Measurements from ENCODE around the gene CPEB3. TPM values are rescaled to one million over a fixed set of nuclear protein-coding genes. Genes with fewer than 3 reads are reported as not detected.
A peak's percentile ranks its signal among the peaks of the same experiment; 100 is the strongest.
"Not testable (repeated sequence)": the region's sequence is repeated elsewhere in the genome, so short reads cannot be mapped to it uniquely, and the experiment has no call there.

The CPEB3 gene
- total RNA-seq = 10 to 100 TPM in 1 of 2 donors, 1 to 10 TPM in 1; 7.4 to 11.4 TPM
- long read RNA-seq, full-length matches to known transcripts = 1 of 5 reads
- long read RNA-seq, partial matches to known transcripts = 0 of 5 reads
- long read RNA-seq, other reads (novel, unspliced or antisense) = 4 of 5 reads

DNA sequence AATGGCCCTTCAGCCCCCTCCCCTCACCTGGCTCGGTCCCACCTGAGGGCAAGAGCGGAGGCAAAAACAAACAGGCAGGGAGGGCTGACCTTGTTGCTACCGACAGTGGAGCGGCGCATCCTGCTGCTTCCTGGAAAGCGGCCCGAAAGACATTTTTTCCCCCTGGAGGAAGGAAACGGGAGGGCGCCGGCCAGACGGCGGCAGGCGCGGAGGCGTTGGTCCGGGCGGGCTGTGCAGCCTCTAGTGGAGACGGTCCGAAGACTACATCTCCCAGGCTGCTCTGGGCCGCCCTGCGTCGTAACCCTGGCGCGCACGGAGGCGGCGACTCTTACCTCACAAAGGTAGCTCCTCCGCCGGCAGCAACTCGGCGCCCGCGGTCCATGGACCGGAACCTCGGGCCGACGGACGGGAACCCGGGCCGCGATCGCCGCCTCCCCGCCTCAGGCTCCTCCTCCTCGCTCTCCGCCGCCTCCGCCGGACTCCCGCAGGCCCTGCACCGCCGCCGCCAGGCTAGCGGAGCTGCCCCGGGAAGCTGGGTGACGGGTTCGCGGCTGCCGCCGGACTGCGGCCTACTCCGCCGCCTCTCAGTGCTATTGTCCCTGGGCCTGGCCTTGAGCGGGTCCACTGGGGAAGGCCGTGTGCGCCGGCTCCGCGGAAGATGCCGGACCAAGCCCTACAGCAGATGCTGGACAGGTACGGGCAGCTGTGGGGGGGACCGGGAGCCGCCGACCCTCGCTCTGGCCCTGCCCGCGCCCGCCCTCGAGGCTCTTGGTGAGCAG is at the start of gene CPEB3, which contains the start of gene MARCHF5:
TSS of gene CPEB3 (minus strand) at position 242 of the 779 bp plus-strand sequence. CDS start 50,728 bp downstream, outside the sequence.
TSS of gene MARCHF5 (plus strand) at position 331 of the 779 bp plus-strand sequence. CDS start at position 659, 328 bp downstream.
- DNase-seq = peak; percentile 98
- peak; percentile 99 for ATAC-seq
- intact Hi-C loops (cut with DNase I) = loop anchor here in 1 of 2 donors (1.0 to 10.0 kb wide), 3 partner anchors 49 to 204 kb away; no protein-coding TSS in a partner anchor

DNA sequence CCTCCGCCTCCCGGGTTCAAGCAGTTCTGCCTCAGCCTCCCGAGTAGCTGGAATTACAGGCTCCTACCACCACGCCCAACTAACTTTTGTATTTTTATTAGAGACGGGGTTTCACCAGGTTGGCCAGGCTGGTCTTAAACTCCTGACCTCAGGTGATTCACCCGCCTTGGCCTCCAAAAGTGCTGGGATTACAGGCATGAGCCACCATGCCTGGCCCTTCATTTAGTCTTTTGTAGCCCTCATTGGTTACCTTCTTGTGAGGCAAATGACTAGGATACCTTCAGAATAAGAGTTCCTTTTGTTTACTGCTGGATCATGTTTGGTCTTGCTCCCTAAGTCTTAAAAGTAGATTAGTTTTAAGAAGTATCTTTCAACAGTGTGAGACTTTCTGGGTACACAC is 39.0 kb upstream of the CPEB3 start:
- DNase-seq; ATAC-seq; intact Hi-C loops (cut with DNase I): not testable (repeated sequence)

DNA sequence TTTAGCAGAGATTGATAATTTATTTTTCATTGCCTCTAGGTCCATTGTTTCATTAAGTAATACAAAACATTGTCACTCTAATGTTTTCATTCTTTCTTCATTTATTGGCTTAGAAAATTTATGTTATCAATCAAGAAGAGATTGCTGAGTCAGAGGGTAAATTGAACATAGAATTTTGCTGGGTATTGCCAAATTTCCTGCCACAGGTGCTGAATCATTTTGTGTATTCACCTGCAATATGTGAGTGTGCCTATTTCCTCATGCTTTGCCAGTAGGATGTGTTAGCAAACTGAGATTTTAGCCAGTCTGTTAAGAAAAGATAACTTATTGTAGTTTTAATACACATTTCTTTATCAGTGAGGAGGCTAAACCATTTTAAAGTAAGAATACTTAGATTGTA is 38.1 kb upstream of the CPEB3 start:
- DNase-seq (no peak), ATAC-seq (no peak)
- intact Hi-C loops (cut with DNase I) = no loop called here

DNA sequence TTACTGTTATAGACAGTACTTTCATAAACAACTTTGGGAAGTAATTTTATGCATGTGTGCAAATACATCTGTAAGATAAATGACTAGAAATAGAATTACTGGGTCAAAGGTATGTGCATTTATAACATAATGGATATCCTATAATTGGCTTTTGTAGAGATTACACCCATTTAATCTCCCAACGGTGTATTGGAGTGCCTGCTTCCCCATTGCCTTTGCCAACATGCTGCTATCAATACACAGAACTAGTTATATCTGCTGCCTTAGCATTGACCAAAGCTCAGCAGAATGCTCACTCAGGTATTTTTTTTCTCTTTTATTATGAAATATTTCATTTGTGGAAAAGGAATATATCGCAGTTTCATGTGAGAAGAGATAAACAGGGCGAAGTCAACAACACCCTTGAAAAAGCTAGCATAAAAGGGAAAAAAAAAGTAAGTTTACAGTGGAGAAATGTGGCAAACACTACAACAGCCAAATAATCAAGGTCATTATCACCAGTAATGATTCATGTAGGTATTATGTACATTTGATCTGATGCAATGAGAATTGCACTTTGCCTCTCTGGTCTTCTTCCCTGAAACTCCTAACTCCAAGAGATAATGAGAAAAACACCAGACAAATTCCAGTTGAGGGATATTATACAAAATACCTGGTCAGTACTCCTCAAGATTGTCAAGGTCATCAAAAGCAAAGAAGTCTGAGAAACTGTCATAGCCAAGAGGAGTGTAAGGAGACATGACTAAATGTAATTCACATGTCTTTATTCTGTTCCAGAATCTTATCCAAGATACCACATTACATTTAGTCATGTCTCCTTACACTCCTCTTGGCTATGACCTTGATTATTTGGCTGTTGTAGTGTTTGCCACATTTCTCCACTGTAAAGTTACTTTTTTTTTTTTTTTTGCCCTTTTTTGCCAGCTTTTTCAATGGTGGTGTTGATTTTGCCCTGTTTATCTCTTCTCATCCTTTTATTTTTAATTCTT is 36.9 kb upstream of the CPEB3 start:
- DNase-seq (no peak), ATAC-seq (peak in 1 of 2 donors; percentile 78)
- intact Hi-C loops (cut with DNase I) = no loop called here

DNA sequence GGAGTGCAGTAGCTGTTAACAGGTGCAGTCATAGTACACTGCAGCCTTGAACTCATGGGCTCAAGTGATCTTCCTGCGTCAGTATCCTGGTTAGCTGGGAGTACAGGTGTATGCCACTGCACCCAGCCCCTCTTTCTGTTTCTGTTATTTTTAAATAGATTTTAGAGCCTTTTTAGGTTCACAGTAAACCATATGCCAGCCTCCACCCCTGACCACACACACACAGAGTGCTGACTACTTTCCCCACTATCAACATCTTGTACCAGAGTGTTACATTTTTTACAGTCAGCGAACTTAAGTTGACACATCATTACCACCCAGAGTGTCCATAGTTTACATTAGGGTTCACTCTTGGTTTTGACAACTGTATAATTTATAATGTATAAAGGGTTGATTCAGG is 32.2 kb upstream of the CPEB3 start:
- no peak for ATAC-seq
- intact Hi-C loops (cut with DNase I) = no loop called here
- no peak for DNase-seq

DNA sequence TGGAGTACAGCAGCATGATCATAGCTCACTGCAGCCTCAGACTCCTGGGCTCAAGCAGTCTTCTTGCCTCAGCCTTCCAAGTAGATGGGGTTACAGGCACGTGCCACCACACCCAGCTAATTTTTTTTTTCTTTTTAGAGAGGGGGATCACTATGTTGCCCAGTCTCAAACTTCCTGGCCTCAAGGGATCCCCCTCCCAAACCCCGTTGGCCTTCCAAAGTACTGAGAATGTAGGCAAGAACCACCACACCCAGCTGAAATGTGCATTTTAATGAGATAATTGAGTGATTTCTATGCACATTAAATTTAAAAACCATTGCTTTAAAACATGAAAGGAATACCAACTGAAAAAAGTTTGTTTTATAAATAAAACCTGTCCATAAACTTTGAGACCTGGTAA is 25.7 kb upstream of the CPEB3 start:
- DNase-seq = no peak
- intact Hi-C loops (cut with DNase I) = no loop called here
- no peak for ATAC-seq

DNA sequence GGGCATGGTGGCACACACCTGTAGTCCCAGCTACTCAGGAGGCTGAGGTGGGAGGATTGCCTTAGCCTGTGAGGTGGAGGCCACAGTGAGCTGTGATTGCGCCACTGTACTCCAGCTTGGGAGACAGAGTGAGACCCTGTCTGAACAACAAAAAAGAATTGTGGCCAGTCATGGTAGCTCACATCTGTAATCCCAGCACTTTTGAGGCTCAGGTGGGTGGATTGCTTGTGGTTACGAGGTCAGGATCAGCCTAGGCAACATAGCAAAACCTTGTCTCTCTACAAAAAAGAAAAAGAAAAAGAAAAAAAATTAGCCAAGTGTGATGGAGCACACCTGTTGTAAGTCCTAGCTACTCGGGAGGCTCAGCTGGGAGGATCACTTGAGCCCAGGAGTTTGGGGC is 22.9 kb upstream of the CPEB3 start:
- DNase-seq (no peak), ATAC-seq (no peak)
- intact Hi-C loops (cut with DNase I) = no loop called here

DNA sequence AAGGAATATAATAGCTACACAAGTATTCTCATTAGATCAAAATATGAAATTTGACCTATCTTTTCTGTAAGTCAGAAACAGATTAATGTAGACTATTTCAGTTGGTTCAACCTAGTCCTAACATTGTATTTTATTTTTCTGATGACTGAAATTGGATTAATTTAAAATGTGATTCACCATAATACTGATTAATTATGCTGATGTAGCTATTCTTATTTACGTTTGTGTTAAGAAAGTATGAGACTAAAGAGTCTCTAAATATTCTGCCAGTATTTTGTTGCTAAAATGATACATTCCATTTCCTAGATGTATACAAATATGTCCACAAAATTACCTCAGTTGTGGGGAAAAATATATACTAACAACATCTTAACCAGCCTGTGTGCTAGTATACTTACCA is 18.4 kb upstream of the CPEB3 start:
- ATAC-seq (no peak), DNase-seq (no peak)
- intact Hi-C loops (cut with DNase I) = no loop called here

DNA sequence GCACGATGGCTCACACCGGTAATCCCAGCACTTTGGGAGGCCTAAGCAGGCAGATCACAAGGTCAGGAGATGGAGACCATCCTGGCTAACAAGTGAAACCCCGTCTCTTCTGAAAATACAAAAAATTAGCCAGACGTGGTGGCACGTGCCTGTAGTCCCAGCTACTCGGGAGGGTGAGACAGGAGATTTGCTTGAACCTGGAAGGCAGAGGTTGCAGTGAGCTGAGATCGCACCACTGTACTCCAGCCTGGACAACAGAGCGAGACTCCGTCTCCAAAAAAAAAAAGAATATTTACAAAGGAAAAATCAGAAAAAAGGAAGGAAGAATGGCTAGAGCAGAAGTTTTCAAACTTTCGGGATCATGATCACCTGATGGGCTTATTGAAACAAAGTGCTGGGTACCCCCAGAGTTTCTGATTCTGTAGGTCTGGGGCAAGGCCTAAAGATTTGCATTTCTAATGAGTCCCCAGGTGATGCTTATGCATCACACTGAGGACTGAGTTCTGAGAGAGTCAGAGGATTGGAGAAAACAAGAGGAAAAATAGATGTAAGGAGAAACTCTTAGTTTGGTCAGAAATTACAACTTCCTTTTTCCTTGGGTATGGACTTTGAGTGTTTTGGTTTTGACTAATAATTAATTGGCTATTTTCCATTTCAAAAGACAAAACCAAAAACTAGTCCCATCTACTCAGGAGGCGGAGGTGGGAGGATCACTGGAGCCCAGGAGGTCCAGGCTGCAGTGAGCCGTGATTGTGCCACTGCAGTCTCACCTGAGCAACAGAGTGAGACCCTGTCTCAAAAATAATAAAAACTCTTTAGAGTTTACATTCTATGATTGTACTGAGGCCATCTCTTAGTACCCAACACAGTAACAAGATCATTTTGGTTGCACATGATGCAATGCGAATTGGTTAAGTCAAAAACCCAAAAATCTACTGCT is 14.5 kb upstream of the CPEB3 start:
- ATAC-seq (no peak), DNase-seq (no peak)
- intact Hi-C loops (cut with DNase I) = no loop called here

DNA sequence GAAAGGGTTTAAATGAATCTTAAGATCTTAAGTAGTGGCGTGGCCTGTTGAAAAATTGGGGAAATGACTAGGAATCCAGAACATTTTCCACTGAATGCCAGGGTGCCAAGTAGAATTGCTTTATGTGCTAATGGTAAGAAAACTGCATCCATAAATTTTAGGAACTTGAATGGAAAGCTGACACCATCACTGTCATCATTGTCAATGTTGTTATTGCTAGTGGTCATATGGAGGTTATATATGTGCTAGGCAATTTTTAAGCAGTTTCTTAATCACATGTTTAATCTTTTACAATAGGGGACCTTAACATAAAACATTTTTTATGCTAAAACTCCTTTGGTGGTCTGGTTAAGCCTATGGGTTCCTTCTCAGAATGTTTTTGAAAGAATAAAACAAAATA is 13.2 kb upstream of the CPEB3 start:
- ATAC-seq (no peak), DNase-seq (no peak)
- intact Hi-C loops (cut with DNase I) = no loop called here

DNA sequence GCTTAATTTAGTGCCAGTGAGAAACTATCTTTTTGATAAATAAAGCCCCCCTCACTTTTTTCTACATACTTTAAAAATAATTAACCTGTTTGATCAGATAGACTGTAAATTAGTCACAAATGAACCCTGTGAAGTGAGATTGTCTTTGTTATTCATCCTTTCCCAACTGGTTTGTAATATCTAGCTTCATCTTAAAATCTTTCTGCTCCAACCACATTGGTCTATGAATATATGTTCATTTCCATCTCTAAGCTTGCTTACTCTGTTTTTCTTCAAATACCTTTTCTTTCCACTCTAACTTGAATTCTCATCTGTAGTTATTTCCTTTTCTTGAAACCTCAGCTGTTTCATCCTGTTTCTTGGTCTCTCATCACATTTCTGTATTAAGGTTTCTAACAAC is 12.2 kb upstream of the CPEB3 start:
- DNase-seq = no peak
- ATAC-seq = no peak
- intact Hi-C loops (cut with DNase I) = no loop called here

DNA sequence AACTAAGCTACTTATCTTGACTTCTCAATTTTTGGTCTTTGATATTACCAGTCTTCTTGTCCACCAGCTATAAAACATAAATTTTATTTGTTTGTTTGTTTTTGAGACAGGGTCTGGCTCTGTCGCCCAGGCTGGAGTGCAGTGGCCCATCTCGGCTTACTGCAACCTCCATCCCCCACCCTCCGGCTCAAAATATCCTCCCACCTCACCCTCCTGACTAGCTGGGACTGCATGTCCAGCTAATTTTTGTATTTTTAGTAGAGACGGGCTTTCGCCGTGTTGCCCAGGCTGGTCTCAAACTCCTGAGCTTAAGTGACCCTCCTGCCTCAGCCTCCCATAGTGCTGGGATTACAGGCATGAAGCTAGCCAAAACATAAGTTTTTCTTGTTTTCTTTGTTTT is 7.6 kb upstream of the CPEB3 start:
- intact Hi-C loops (cut with DNase I) = loop anchor here in 1 of 2 donors (10.0 kb wide), 1 partner anchor 136 kb away; no protein-coding TSS in a partner anchor
- ATAC-seq (peak in 1 of 2 donors; percentile 41), DNase-seq (no peak)

DNA sequence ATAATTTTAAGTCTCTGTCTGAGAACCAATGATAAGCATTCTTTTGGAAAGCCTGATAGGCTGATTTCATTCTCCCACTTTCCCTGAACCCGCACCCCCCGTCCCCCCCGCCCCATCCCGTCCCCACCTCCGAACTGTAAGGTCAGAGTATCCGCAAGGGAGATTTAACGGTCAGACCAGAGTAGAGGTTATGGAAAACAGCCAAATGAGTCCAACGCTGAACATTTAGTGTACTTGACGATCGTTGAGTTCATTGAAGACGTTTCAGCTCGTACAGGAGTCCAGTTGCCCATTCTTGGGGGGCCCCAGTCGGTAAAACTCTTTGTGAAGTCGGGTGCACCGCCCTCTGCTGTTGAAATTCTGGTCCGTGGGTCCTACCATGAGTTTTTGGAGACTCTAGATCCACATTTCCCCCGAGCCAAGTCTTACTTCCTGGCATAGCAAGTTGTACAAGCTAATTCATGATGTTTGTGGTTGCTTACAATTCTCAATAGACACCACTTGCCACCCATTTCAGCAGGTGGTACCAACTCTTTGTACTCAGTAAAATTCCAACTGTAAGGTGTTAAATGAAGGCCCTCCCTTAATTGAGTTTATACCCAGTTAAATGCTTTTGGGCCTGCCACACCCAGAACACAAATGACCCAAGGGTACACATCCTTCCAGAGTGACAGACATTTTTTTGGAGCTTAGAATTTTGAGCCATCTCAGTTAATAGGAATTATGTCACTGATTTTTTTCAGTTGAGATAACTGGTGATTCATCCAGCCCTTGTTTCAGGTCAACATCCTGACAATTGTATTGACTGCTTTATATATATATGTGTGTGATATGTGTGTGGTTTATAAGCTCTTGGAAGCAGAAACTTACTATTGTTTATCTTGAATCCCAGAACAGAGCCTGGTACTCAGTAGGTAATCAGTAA is 1.3 kb upstream of the CPEB3 start:
- DNase-seq (peak; percentile 73), ATAC-seq (peak; percentile 7 to 13)
- intact Hi-C loops (cut with DNase I) = loop anchor here in 1 of 2 donors (5.0 to 10.0 kb wide), 2 partner anchors 143 to 205 kb away; no protein-coding TSS in a partner anchor

DNA sequence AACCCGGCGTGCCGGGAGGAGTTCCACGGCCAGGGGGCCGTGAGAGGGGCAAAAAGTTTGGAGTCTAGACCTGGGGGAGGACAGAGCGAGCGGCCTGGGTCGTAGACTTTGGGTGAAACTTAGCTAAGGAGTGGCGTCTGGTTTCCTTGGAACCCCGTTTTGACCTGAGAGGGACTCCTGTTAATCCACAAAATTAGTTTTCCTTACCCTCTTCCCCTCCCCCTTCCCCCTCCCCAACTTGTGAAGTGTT is 663 bp upstream of the CPEB3 start:
- ATAC-seq = peak in 1 of 2 donors; percentile 9
- intact Hi-C loops (cut with DNase I) = loop anchor here in 1 of 2 donors (5.0 to 10.0 kb wide), 2 partner anchors 143 to 204 kb away; no protein-coding TSS in a partner anchor
- DNase-seq = no peak

DNA sequence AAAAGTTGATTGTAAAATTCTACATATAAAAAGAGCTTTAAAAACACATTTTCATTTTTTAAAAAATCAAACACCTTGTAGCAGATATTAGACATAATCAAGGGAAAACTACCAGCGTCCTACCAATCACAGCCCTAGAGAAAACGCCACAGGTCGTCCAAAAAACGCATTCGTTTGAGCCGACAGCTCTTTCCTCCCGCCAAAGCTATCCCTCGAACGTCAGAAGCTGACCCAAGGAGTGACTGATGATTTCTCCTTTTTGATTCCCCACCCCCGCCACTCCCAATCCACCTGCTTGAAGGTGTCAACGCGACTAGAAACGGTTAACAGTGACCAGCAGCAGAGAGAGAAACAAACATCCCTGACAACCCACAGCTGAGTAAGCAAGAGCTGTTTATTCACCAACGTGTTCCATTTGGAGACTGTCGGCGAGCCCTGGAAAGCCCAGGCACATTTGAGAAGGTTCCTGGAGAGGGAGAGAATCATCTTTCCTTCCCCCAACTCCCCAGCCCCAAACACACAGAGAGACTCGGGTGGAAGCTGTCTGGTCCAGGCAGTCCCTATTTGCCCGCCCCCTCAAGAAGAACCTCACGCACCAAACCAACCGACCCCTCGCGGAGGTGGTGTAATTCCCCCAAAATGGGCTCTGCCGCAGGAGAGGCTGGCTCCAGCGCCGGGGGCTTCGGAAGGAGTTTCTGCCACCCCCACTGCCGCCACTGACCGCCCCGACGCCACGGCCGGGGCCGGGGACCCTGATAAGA is 622 bp downstream of the CPEB3 start:
- intact Hi-C loops (cut with DNase I) = loop anchor here in 1 of 2 donors (1.0 to 10.0 kb wide), 3 partner anchors 48 to 203 kb away; no protein-coding TSS in a partner anchor
- ATAC-seq (peak; percentile 10 to 32), DNase-seq (no peak)

DNA sequence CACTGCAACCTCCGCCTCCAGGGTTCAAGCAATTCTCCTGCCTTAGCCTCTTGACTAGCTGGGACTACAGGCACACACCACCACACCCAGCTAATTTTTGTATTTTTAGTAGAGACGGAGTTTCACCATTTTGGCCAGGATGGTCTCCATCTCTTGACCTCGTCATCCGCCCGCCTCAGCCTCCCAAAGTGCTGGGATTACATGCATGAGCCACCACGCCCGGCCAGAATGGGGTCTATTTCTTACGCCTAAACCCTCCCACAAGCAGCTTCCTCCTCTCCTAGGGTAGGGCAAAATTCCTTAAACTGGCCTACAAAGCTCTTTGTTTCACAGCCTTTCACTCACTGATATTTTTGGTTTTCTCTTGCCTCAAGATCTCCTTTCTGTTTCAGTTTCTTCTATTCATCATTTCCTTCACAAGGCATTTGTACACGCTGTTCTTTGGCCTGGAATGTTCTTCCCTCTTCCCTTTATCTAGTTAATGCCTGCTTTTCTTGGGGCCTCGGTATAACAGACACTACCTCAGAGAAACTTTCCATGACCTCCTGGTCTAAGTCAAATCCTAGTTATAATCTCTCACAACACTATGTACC is 6.7 kb downstream of the CPEB3 start:
- ATAC-seq = peak; percentile 47 to 60

More for the DNA sequence above, 6.7 kb downstream of the CPEB3 start:
- intact Hi-C loops (cut with DNase I) = no loop called here
- DNase-seq = no peak
